HG03196 (cell line): ENCODE results near the gene ENOPH1.

Experiments
- ATAC-seq: cut with Tn5 transposase; IDR thresholded peaks from one replicate; pipeline ENCODE4 v1.9.1; 2021; ENCODE audit not compliant: unreplicated experiment

The ENOPH1 gene

DNA sequence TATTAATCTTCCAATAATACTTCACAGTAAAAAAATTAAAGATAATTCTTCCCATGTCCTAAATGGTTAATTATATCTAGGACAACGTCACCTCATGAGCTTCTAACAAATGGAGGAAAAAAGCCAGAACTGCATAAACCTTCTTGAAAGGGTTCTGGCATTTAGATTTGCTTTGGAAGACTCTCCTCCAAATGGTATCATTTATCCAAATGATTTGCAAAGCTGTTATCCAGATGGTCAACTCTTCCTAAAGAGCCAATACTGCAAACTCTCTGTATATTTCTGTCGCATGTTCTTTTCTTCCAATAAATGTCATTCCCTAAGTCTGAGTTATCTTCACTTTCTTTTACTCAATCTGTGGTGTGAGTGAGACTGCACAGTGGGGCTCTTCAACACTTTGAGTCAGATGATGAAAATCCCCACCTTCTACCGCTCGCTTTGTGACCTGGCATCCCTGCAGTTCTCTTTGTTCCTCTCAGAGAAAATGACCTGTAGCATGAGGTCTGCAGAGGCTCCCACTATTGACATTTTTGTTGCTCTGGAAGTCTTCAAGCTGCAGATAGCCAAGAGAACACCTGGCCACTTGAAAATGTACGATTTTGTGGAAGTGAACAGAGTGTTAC is 78.5 kb downstream of the ENOPH1 start:
- ATAC-seq, result no peak

DNA sequence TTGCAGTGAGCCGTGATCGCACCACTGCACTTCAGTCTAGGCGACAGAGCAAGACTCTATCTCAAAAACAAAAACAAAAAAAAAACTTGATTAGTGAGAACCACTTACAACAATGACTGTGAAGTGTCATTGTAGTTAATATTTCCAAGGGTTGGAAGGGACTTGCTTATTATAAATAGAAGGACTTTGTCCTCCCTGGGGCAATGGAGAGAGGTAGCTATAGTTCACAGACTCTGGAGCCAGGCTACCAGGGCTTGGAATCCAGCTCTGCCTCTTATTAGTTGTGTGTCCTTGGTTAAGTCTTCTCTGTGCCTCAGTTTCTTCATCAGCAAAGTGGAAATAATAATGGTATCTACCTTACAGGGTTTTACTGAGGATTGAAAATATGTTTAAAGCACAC is 79.8 kb downstream of the ENOPH1 start:
- no peak for ATAC-seq
